Cortex of kidney (tissue), 1 donor: Measurements from ENCODE around the gene ACSS2.

ENCODE experiments used
- DNase-seq: peaks from one replicate; lab custom pipeline; 2025; lab: John Stamatoyannopoulos, UW

ACSS2 gene

GRCh38 chr20:34915131-34915530, 38.7 kb downstream of the ACSS2 start:
- DNase-seq, result no peak

GRCh38 chr20:34915749-34916455, 39.5 kb downstream of the ACSS2 start:
- no peak for DNase-seq

DNA sequence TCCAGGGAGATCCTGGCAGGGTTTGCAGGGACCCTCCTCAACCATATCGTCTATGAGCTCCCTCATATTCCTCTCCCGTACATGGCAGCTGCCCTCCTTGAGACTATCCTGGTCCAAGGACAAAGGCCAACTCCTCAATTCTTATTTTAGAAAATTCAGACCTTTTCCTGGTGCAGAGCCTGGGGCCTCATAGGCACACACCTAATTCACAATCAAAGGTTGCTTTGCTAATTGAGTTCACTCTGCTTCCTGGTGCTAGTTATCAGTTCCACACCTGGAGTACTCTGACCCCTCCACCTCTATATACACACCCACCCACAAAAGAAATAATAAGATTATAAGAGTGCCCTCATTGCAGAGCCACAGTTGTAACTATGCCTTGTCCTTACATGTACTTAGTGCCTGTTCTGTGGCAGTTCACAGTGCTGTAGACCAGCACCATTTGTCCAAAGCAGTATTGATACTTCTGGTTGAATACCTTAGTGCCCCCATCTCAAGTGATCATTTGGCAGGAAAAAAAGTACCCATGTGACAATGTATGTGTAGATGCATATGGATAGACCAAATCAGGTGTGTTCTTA, 40.5 kb downstream of the ACSS2 start:
- DNase-seq, result no peak

GRCh38 chr20:34920055-34920454, 43.6 kb downstream of the ACSS2 start:
- DNase-seq, result no peak

DNA sequence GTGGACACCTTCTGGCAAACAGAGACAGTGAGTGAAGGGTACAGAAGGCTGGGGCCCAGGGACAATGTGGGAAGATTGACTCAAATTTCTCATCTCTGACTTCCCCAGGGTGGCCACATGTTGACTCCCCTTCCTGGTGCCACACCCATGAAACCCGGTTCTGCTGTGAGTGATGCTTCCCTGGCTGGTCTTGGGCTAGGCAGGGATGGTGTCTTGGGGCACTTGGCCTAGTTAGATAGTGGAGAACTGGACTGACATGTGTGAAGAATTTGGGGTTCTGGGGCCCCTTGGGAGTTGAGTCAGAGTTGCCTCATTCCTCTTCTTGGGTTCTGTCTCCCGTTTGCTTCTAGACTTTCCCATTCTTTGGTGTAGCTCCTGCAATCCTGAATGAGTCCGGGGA, 45.0 kb downstream of the ACSS2 start:
- DNase-seq, result no peak

DNA sequence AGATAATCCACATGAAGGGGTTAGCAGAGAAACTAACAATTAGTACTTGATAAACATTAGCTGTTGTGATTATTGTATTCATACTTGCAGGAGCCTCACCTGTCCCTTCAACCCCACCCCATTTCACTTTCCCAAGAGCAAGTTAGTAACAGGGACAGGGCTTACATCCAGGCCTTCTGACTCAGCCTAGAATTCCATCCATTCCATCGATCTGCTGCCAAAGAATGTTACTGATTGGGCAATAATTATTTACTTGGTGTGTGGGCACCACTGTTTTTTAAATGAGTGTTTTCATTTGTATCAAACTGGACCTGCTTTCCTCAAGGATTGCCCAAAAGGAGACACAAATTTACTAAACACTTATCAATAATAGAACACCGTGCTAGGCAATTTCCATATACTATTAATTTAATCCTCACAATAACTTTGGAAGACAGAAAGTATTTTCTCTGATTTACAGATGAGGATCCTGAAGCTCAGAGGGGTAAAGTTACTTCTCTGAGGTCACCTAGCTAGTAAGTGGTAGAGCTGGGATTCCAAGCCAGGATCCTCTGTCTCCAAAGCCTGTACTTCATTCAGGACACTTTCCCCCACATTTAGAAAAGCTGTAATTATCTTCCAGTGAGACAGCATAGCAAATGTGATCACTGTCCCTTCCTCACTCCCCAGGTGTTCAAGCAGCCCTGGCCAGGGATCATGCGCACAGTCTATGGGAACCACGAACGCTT, 46.4 kb downstream of the ACSS2 start:
- DNase-seq, result no peak

DNA sequence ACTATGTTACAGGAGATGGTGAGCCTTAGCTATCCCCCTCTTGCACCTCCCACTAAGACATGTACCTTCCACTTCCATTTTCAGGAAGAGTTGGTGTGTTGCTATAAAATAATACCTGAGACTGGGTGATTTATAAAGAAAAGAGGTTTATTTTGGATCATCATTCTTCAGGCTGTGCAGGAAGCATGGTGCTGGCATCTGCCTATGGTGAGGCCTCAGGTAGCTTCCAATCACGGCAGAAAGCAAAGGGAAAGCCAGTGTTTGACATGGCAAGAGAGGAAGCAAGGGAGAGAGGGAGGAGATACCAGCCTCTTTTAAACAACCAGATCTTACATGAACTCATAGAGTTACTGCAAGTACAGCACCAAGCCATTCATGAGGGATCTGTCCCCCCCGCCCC, 47.0 kb downstream of the ACSS2 start:
- DNase-seq, result no peak

GRCh38 chr20:34925341-34925740, 48.9 kb downstream of the ACSS2 start:
- no peak for DNase-seq

DNA sequence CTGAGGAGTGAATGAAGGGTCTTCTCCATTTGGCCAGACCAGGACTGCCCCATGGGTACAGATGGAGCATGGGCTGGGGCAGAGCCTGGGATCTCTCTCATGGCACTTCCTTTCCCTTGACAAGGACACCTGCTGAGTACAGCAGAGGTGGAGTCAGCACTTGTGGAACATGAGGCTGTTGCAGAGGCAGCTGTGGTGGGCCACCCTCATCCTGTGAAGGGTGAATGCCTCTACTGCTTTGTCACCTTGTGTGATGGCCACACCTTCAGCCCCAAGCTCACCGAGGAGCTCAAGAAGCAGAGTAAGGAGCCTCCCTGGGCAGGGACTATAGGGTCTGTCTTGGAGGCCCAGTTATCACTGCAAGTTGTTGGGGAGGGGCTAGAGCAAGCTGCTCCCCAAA, 49.6 kb downstream of the ACSS2 start:
- DNase-seq, result no peak

GRCh38 chr20:34926581-34926980, 50.2 kb downstream of the ACSS2 start:
- DNase-seq, result no peak

DNA sequence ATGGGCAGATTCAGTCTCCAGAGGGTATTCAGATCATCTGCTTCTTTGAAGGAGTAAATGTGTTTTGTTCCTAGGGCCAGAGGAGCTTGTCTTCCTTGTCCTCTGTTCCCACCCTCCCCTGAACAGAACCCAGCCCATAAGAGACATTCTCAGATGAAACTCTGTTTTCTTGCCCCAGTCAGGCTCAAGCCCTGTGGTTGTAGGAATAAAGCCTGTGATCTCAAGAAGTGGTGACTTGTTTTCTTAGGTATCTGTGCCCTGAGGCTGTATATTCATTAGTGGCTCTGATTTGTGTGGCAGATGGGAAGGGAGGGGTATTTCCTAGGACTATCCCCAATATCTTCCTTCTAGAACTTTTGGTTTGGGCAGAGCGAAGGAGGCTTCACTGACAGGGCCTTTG, 51.3 kb downstream of the ACSS2 start:
- no peak for DNase-seq

DNA sequence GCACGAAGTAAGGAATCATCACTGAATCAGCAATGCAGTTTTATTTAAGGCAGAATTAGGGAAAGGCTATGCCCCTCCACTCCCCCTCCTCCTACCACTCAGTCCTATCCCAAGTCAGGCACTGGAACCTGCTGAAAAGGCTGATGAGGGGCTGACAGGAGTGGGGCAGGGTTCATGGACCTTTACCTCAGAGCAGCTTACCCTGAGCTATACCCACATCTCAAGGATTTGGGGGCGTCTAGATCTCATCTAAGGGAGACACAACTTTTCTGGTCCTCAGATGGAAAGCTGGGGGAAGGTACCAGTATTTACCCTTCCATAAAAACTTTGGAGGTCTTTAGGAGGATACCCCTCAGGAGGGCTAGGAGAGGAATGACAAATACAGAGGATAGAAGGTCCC, 52.0 kb downstream of the ACSS2 start:
- DNase-seq, result no peak

- DNase-seq, result no peak
Observed at GRCh38 chr20:34931771-34932170, 55.4 kb downstream of the ACSS2 start.

DNA sequence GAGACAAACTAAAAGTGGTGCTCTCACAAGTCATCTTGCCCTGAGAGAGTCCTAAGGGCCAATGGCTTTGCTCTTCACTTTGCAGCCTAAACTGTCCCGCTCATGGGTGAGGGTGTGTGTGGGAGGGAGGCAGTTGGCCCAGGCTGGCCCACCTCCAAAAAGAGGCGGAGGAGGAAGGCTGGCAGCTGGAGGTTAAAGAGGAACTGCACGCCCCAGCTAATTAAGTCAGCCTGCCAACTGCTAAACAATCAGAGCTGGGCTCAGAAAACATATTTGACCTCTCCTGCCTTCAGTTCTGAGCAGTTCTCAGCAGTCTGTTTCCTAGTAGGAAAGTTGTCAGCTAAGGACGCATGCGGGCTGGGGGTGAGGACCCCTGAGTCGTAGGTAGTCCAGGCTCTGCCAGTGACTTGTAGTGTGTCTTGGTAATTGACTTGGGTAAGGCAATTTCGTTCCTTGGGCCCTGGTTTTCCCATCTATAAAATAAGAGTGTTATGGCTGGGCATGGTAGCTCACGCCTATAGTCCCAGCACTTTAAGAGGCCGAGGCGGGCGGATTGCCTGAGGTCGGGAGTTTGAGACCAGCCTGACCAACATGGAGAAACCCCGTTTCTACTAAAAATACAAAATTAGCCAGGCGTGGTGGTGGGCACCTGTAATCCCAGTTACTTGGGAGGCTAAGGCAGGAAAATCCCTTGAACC, 62.2 kb downstream of the ACSS2 start:
- no peak for DNase-seq

GRCh38 chr20:34940081-34940481, 63.7 kb downstream of the ACSS2 start:
- no peak for DNase-seq

- no peak for DNase-seq
Observed at GRCh38 chr20:34941226-34941625, 64.8 kb downstream of the ACSS2 start.

DNA sequence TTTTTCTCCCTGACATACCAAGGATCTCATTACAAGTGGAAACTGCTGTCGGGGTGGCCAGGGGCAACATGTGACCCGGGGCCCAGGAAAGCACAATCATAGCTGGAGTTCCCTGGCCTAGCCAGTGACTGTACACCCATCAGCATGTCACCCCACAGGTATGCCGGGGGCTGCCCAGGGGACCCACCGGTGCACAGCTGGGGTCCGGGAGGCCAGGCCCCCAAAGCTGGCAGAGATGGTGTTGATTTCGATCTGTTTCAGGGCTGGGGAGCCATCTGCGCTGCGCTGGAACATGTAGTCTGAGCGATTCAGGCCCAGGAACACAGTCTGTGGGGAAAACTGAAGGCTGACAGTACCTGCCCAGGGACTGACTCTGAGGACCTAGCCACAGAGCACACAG, 65.9 kb downstream of the ACSS2 start:
- no peak for DNase-seq

DNA sequence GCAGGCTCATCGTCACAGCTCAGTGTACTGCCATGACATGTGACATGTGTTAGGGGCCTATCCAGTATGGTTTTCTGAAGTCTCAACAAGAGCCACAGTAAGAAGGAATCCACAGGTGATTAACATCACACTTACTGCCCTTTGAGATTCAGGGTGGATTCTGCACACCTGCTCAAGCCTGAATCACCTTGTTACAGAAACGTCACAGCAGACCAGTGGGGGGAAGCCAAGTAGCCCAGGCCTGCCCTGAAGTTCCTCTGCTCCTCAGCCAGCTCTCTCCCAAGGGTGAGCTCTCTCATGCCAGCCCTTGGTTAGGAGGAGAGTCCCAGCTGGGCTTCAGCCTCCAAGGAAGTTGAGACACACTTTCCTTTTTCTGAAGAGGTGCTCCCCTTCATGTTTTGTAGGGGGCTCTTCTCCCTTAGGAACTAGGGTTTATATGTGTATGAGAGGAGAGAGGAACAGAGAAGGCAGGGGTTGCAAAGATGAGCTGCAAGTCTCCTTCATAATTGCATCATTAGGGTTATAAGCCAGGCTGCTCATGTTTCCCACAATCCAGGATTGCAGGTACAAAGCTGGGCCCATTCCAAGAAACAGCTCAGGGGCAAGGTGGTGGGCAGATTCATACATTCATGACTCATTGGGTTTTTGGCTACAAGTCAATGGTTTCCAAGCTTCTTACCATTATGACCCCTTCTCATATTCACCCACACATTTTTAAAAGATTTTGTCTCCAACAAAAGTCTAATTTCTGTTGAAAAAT, 67.6 kb downstream of the ACSS2 start:
- DNase-seq, result no peak

DNA sequence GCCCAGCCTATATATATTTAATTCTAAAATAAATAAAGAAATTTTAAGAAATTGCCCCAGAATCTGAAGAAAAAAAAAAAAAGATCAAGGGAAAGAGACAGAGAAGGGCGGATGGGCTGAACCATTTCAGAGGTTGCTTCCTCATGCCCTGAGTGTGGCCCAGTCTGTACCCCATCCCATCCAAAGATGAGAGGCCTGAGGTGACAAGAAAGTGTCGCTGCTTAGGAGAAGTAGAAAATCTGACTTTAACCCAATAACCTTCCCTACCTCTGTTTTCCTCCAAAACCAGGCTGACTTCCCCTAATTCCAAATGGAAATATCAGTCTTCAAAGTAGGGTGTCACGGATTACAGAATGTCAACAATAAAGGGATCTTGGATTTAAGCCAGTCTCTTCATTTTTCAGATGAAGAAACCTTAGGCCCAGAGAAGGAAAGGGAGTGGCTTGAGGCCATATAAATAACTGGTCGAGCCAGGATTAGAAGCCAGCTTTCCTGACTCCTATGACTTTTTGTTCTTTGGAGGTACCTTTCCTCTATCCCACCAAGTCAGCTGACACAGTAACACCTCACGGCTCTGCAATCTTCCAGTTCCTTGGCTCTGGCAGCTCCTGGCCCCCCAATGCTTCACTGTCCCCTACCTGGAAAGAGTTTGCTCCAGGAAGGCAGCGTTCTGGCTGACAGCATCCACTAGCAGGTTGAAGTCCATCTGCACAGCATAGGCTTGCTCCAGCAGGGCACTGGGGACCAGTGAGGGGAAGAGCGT, 69.1 kb downstream of the ACSS2 start:
- no peak for DNase-seq

DNA sequence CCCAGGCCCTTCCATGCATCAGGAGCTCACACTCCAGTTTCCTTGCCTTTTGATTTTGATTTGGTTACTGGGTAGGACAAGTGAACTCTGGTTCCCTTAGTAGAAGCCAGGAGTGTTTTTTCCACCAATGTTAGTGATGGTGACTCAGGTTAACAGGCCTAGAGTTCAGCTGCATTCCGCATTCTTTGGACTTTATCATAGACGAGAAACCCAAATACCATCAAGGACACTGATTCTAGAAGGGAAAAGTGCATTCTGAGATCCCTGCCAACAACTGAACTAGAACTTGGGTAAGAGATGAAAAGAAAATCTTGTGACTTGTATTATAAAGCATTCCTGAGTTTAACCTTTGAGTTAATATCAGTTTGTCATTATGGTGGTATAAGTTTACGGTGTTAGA, 70.2 kb downstream of the ACSS2 start:
- DNase-seq, result no peak

DNA sequence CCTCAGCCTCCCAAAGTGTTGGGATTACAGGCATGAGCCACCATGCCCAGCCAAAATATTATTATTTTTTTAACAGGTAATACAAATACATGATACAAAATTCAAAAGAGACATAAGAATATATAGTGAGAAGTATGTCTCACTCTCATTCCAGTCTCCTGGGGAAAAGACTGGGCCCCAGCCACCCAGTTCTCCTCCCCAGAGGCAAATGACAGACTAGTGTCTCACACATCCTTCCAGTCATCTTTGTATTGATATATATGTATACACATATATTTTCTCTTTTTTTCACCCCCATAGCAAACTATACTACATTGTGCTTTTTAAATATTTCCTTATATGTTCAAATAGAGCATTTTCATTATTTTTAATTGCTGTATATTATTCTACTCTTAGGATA, 70.9 kb downstream of the ACSS2 start:
- no peak for DNase-seq
